ENCODE results near the gene DSCAM.

Gene DSCAM

DNA sequence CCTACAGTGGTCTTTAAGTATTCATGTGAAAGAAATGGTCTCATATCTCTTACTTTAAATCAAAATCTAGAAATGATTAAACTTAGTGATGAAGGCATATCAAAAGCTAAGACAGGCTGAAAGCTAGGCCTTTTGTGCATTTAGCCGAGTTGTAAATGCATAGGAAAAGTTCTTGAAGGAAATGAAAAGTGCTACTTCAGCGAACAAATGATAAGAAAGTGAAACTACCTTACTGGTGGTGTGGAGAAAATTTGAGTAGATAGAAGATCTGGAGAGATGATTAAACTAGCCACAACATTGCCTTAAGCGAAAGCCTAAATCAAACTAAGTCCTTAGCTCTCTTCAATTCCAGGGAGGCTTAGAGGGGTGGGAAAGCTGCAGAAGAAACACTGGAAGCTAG is 147.6 kb downstream of the DSCAM start:
- DNase-seq: no peak

DNA sequence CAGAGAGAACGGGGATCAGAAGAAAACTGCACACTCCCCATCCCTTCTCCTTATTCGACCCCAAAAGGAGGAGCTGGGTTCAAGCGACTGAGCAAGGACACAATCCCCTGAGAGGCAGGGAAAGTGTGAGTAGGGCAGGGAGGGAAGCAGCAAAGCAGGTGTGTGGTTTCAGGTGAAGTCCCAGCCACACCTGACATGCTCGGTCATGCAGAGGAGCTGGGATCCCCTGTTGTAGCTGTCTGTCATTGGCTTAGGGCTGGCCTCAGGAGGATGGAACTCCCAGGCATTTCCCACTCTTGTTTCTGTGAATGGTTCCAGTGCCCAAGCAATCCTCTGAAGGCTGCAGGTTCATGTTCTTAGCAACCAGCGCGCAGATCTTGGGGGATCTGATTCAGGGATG is 150.7 kb downstream of the DSCAM start:
- no peak for DNase-seq

DNA sequence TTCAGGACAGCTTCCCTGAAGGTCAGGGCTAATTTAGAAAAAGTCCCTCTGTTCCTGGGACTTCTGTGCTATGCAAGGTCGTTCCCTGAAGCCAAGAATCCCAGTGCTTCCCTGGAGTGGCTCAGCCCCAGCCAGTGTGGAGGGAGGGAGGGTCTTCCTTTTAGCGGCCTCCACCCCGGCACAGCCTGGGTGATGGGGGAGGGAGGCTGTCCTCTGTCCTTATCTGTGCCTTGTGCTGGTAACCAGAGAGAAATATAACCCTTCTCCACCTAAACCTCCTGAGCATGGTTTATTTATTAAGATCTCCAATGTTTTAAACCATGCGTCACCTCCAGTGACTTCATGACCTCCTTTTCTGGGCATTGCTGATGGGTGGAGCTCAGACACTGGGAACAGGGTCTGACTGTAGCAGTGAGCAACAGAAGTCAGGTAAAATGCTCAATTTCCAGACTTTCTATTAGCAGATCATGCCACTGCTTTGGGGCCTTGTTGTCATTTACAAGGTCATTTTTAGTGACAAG is 157.1 kb downstream of the DSCAM start:
- DNase-seq: no peak

DNA sequence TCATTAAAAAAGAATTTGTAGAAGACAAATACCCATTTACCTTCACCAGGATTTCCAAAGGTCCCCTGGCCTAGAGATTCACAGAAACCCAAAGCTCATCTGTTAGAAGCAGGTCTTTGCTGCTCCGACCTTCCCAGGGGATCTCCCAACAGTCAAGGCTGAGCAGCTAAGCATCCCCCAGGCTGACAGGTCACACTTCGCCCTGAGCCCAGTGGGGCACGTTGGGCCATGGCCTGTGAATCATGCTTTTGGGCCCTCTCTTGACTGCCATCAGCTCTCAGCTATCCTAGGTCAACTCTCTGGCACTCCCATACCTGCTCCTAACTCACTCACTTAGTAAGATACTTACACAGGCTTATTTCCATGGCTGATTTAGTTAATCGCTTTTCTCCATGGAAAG is 157.7 kb downstream of the DSCAM start:
- no peak for DNase-seq

DNA sequence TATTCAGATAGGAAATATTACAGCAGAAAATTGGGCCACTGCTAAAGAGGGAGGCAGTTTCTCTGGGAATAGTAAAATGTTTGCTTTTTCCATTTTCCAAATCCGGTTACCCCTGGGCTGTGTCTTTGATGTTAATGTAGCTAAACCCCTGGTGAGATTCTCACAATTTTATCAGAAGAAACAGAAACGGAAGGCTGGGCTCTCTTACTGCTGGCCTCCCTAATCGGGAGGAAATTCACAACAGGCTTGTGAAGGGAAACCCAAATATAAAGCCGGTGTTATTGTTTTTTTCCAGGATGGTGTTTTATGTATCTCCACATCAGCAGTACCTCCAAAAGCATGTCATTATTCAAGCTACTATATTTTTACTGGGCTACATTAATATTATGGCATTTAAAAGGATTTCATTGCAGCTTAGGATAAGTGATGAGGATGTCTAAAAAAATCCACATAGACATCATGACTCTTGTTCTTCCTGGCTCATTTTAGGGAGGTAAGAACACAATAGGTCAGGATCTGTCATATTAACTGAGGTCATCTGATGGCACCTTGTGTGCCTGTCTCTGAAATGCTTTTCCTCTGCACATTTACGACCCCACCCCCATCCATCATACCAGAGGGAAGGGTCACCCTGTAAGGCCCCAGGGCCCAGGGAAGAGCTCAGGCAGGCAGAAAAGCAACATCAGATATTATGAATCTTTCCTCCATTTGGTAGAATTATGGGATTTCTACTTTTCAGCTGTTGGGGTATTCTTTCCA is 158.7 kb downstream of the DSCAM start:
- DNase-seq: no peak

DNA sequence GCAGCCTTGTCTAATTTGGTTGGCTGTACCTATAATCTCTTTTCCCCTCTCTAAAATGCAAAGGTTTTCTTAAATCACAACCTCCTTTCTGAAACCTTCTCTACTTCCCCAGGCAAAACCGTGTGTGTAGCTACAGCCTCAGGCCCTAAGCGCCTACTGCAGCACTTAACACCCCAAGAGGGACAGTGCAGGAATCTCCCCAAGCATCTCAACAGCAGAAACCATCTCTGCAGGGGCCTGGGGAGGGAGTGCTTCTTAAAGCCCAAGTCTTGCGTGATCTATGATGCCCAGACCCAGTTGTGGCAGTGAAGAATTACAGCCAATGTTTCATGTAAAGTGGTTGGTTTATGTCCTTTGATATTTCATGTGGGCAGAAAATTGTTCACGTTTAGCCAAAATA is 159.3 kb downstream of the DSCAM start:
- no peak for DNase-seq

DNA sequence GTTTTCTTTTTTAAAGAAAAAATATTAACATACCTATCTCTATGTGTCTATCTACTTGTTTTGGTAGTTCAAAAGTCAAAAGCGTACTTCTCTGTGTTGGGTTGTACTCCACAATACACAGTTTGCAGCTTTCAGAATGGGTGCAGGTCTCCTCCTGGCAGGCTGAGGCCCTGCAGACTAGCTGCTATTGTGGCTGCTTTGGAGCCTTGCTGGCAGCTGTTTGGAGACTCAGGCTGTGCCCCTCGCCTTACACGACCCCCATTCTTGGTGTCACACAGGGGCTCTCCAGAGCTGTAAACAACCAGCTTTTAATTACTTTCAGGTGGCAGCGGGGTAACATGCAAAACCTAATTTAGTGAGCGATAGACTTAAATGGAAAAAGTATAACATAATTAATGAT is 160.4 kb downstream of the DSCAM start:
- DNase-seq: no peak

DNA sequence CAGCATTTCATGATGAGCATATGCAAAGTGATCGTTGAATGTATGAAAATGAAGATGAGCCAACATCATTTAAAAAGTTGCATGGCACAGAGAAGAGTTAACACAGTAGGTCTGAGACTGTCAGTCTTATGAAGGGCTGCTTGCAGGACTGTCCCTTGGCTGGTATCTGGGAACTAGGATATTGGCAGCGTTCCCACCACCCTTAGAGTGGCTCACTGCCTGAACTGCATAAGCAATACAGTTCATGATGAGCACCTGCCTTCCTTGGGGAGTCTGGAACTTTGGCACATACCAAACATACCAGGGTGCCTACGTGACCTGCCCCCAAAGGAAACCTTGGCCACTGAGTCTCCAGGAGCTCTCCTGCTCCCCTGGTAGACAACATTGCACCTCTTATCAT is 161.8 kb downstream of the DSCAM start:
- DNase-seq: no peak

DNA sequence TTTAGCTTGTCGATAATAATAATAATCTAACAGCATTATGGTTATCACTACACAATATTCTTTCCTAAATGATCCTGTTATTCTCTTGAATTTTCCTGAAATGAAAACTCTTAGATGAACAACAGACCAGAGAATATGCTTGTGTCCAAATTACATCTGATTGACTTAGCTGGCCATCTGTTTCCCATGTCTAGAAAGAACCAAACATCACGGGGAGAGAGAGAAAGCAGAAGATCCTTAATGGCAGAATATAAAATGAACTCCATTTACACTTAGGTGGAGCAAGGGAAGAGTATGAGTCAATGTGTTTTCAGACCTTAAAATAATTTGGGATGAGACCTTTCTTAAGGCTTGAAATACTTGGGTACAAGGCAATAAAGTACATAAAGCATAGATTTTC is 162.2 kb downstream of the DSCAM start:
- no peak for DNase-seq

DNA sequence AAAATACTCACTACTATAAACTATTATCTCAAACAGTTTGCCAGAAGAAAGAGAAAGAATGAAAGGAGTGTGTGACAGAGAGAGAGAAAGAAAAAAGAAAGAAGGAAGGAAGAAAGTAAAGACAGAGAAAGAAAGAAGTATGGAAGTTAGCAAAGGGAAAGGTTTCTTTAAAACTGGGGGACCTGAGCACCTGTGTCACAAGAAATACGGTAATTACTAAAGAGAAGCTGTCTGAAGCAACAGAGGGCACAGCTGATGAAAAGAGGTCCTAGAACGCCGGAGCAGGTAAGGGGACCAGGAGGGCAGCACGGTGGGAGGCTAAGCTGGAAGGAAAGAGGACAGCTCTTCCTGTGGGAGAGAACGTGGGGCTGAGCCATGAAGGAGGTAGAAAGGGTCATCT is 163.6 kb downstream of the DSCAM start:
- DNase-seq: no peak

DNA sequence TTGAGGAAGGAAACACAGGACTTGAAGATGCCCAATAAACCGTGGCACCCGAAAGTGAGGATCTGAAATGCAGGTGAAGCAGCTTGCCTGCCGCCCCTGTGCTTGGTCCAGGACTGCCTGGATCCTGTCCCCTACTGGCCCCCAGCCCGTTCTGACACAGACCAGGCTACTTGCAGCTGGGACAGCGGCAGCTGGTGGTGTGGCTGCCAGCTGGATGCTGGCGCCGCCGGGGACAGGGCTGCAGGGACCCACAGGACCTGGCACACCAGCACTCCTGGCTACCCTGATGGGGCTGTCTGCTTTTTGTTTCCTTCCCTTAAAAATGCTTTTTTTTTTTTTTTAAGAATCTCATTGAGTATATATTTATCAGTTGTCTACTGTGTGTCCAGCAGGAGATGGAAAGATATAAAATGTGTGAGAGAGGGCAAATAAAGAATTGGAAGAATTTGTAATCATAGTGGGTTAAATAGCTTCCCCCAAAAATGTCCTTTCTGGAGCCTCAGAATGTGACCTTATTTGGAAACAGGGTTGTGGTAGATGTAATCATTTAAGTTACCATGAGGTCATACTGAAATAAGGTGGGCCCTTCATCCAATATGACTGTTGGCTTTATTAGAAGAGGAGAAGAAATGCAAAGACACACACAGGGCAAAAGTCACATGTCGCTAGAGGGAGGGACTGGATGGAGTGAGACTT is 165.6 kb downstream of the DSCAM start:
- DNase-seq: no peak

DNA sequence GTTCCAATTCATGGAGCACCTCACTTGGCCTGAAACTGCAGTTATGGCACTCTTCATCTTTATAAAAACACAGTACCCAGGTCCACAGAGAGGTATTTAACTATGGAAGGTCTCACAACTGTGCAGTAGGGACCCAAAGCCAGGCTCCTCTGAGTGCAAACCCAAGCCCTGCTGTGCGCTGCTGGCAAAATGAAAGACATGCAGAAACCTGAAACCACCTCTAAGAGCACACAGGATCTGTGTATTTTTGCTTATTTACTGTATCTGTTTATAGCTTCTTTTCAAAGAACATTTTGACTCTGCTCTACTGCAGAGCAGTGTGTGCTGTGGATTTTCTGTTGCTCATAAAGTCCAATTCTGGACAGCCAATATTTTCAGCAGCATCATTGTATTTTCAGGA is 166.6 kb downstream of the DSCAM start:
- DNase-seq: no peak

DNA sequence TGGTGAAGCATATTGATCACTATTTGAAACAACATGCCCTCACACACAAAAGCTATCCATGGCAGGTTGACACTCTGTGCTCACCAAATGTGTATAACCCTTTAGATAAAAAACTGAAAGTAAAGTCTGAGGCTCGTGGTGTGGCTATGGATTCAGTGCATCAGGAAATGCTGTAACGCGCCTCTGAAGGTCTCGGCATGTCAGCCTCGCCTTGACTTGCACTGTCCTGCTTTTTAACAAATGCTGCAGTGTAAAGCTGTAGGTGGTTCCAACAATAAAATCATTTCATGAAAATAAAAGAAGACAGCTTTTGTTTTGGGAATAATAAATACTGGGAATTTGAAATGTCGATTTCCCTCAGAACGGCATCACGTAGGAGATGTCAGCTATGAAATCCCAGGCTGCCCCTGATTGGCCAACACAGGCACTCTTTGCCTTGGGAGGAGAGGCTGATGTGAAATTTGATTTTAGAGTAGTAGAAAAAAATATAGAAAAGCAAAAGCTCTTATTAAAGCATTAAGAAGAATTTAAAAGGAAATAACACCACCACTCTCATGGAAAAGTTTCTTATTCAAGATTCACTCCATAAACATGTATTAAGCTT is 168.2 kb downstream of the DSCAM start:
- DNase-seq: no peak

DNA sequence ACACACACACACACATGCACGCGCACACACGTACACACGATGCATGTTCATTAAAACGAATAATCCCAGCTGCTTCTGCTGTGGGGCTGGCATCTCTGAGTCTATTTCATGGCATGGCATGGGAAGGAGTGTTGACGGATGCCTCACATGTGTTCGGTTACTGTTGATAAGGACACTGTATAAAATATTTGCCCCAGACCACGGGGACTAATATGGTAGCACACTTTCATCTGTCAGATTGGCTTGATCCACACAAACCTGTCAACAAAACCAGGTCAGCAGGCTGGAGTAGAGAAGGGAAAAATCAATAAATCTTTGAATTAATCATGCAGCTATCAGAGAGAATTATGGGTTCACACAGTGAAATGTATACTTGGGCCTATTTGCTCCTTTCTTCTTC is 171.9 kb downstream of the DSCAM start:
- no peak for DNase-seq

DNA sequence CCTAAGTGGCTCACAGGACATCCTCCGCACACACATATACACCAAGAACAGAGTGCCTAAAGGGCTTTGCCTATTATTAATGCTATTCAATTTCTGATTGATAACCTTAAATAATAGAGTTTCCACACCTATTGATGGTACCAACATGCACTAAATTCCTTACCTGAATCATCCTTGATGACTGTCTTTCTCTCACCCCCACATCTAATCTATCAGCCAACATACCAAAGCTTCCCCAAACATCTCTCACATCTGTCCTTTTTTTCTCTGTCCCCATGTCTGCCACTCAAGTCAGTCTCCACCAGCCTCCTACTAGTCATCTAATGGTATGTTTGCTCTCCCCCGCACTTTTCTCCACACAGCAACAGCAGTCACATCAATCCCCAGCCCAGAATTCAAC is 174.4 kb downstream of the DSCAM start:
- DNase-seq: no peak

DNA sequence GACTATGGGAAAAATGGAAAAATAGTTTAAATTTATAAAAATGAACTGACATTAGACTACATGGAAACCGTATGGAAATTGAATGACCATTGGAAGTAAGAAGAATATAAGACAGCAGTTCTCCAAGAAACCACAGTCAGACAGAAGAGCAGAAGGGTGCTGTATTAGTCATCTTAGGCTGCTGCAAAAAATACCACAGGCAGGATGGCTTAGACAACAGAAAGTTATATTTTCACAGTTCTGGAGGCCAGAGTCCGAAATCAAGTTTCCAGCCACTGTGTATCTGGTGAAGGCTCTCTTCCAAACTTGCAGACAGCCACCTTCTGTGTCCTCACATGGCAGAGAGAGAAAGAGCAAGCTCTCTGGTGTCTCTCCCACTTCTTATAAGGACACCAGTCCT is 175.2 kb downstream of the DSCAM start:
- DNase-seq: no peak

DNA sequence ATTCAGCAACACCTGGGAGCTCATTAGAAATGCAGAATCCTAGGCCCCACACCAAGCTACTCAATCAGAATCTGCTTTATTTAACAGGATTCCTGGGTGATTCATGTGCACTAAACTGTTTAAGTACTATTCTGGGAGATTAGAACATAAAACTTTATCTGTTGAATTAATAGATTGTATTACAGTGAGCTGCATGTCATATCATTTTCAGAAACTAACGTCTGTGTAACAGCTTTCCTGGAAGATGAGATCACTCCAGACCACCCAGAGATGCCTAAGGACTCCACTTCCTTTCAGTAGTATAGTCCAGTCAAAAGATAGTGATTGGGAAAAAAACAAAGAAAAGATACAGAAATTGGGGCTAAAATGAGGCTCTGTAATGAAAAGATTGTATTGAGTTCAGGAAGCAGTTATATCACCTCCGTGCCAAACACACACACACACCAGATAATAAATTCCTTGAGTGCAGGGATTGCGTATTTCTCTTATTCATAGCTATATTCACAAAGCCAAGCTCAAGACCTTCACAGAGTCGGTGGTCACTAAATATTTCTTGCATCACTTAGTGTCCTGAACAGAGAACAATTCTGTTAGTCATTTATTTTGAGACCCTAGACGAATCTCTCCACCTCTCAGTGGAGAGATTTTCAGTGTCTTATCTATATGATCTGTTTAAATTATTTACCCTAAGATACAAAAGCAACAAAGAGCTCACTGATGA is 178.2 kb downstream of the DSCAM start:
- no peak for DNase-seq

DNA sequence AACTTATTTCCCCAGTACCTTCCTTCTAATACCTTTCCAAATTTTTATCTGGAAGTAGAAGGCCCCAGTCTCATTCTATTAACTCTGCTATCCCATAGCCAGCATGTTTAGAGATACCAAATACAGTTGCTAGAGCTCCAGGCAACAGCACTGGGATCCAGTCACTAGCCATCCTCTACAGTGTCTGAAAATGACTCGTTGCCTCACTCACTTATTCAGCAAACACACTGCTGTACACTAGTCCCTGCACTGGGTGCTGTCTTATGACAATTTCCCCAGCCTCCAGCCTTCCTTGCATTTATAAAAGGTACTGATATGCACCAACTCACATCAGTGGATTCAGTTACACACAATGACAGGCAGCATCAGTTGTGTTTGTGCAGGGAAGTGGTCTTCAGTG is 179.0 kb downstream of the DSCAM start:
- DNase-seq: no peak

DNA sequence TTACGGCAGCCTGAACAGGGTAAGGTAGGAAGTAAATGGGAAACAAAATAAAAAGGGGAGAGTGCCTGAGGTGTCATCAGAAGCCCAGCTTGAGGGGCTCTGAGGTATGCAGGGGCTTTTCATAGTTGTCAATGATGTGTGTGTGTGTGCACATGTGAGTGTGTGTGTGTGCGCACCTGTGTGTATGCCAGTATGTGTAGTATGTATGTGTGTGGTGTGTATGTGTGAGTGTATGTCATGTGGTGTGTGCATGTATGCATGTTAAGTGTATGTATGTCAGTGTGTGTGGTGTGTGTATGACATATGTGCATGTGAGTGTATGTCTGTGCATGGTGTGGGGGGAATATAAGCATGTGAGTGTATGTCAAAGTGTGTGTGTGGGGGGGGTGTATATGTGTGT is 184.1 kb downstream of the DSCAM start:
- no peak for DNase-seq

DNA sequence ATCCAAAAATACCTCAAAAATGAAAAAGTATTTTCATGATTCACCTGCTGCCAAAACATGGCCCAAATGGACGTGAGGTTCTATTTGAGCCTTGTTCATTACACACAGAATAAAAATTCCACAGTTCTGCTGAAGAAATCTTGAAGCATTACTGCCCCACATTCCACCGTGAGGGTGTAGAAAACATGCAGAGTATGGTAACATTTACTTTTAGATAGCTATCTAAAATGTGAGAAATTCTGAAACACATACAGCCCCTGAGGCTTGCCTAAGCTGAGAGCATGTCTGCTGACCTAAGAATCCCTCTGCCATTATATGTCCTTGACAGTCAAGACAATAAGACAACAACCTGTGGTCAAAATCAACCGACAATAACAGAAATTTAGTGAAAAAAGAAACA is 186.5 kb downstream of the DSCAM start:
- no peak for DNase-seq

DNA sequence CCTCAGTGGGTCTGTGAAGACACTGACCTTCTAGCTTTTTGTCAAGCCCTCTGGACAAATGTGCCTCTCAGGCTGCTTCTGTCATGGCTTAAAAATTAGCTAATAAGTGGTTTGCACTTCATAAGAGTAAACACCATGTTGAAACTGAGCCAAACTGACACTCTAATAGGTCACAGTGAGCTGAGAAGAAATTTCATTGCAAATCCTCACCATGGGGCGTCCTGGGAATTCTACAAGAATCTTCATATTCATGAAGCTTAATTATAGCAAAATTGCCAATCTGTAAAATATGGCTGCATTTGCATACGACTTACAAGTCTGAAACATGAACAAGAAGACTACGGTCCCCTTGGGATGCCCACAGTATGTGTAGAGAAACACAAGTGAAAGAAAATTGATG is 188.6 kb downstream of the DSCAM start:
- no peak for DNase-seq

DNA sequence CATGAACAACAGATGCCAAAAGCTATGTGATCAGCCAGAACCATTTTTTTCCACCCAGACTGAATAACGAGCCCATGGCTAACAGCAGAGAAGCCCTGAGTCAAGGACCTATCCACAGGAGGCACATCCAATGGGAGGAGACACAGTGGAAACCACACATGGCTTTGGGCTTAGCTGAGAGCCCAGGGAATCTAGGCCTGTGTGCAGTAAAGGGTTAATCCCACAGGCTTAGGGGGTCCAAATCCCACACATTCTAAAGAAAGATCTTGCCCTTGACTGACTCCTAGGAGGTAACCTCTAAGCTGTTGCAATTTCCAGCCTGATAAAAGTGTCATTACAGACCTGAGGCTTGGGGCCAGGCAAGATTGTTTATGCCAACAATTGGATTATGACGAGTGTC is 194.5 kb downstream of the DSCAM start:
- DNase-seq: no peak

DNA sequence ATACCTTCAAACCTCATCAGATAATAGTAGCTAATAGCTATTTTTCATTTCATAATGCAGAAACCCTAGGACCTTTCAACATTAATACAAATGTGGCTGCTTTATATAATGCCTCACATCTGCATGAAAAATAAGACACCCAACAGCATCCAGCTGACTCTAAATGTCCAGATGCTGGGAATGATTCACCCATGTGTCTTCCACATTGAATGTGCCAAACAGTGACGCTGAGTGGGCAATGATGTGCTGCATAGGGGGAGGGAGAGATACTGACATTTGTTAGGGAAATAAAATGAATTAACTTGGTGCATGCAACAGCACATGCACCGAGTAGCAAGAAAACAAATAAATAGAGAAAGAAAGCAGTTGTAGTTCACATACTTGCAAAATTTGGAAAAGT is 199.3 kb downstream of the DSCAM start:
- no peak for DNase-seq

DNA sequence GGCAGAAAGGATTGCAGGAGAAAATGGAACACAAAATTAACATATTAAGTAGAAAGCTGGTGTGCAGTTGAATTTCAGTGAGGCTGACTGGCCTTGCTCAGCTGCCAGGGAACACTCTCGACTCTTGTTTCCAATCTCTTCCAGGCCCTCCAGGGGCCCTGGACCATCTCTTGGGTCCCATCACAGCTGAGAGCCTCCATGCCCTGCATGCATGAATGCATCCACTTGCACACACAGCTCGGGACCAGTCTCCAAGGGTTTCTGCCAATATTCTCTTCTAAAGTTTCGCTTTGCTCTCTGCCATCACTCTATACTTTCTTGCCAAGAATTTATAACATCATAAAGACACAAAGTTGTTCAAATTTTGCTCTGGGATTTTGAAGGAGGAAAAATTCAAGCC is 200.3 kb downstream of the DSCAM start:
- no peak for DNase-seq
